SK-N-SH (cell line): ENCODE measurements around the gene DGKZ.

Experiments
- CTCF ChIP-seq: fragments of 200-600 bp; sonication (generic); IDR thresholded peaks from 2 replicates; pipeline ENCODE4 v1.6.1; 2017; ENCODE audit warnings: antibody characterized with exemption, mild to moderate bottlenecking, moderate library complexity
- EZH2phosphoT487 ChIP-seq: fragments of 200-600 bp; sonication (generic); IDR thresholded peaks from 2 replicates; pipeline ENCODE4 v1.6.1; 2017; ENCODE audit warnings: low read depth, mixed run types, mild to moderate bottlenecking, antibody characterized with exemption, moderate library complexity, borderline replicate concordance
- FOXJ3 ChIP-seq: sonication (generic); formaldehyde crosslinking; IDR thresholded peaks from 2 replicates; pipeline ENCODE4 v1.5.1; 2020; ENCODE audit warnings: mild to moderate bottlenecking, missing genetic modification reagents

DNA sequence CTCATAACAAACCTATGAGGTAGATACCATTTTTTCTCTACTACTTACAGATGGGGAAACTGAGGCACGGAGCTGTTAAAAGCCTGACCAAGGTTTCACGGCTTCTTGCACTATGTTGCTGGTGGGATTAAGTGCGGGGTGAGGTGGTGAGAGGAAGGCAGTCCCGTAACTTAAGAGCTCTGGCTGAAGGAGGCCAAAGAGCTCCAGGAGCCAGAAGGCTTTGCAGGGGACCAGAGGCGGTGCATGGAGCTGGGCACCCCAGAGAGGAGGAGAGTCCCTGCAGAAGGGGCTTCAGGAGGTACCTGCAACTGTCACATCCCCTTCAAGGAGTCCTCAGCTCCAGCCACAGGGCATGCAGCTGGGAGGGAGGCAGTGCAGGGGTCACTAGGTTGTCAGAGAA, 40.2 kb downstream of the DGKZ start:
- TF ChIP-seq FOXJ3 (CRISPR knock-in tag) (no peak), CTCF (no peak), EZH2phosphoT487 (no peak)
